KOPT-K1 (cell line): ENCODE measurements around the gene SCGB1D1.

Experiments
- H3K27ac ChIP-seq: fragments of 200-600 bp; sonication (generic); 2 replicates; pipeline ENCODE4 v1.5.1; 2016; ENCODE audit warnings: antibody characterized with exemption, mild to moderate bottlenecking, low read depth, low read length; ENCODE audit not compliant: poor library complexity, severe bottlenecking
- H3K36me3 ChIP-seq: fragments of 200-600 bp; sonication (generic); 2 replicates; pipeline ENCODE4 v1.5.1; 2017; ENCODE audit warnings: antibody characterized with exemption, mild to moderate bottlenecking, low read length, moderate library complexity; ENCODE audit not compliant: insufficient read depth
- H3K9me3 ChIP-seq: fragments of 200-600 bp; sonication (generic); 2 replicates; pipeline ENCODE4 v1.5.1; 2017; ENCODE audit warnings: antibody characterized with exemption, low read length, mild to moderate bottlenecking; ENCODE audit not compliant: insufficient read depth, poor library complexity, severe bottlenecking

SCGB1D1 gene, protein sequence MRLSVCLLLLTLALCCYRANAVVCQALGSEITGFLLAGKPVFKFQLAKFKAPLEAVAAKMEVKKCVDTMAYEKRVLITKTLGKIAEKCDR

GRCh38 chr11:62190011-62190410 lies at the start of gene SCGB1D1:
SCGB1D1 (plus strand) TSS chr11:62190216; CDS start chr11:62190285, 69 bp downstream.
- H3K9me3 ChIP-seq: no peaks in the 10 kb centered on the region
- no peaks in the 10 kb centered on the region for H3K36me3 ChIP-seq
- no peak within 1 kb of the TSS for H3K27ac ChIP-seq

- Histone ChIP-seq H3K27ac (no peak overlapping the region), H3K36me3 (peaks cover 100% of the 10 kb centered on the region), H3K9me3 (no peaks in the 10 kb centered on the region)
These were observed 49.5 kb upstream of the SCGB1D1 start for GRCh38 chr11:62140304-62141110.

DNA sequence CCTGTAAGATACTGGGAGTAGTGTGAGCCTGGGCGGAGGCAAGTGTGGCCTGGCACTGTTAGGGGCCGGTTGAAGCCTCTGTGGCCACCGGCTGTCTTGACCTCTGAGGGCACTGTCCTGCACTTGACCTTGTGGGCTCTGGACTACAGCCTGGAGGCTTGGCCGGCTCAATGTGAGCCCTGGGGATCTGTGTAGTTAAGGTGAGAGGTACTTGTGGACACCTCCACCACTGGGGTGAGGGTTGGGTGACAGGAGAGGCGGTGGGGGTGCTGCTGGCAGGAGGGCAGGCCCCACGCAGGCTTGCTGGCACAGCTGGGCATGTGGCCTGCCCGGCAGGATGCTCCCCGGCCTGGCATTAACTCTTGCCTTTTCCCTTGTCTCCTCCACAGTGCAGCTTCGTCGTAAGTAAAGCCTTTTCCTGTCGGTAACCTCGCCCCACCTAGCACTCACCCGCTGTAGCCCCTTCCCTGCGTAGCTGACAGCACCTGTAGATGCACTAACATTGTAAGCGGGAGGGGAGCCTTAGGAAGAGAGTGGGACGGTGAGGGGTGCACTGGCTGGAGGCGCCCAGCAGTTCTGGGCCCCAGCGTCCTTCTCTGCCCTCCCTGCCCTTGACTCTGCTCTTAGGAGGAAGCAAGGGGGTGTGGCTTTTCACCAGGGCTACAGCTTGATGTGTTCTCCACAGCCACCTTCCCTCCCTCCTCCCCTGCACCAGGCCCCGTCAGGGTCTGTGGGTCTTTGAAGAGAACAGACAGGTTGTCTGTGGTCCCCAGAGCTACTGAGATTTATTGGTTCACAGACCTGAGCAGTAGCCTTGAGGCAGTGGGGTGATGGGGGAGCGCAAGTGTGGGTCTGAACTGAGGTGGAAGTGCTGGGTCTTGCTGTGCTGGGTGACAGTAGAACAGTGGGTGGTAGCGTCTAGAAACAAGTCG lies 48.6 kb upstream of the SCGB1D1 start:
- H3K9me3 ChIP-seq: no peaks in the 10 kb centered on the region
- H3K36me3 ChIP-seq: peaks cover 100% of the 10 kb centered on the region
- H3K27ac ChIP-seq: no peak overlapping the region

- peaks cover 100% of the 10 kb centered on the region for H3K36me3 ChIP-seq
- H3K9me3 ChIP-seq: no peaks in the 10 kb centered on the region
- no peak overlapping the region for H3K27ac ChIP-seq
These were observed 48.0 kb upstream of the SCGB1D1 start for GRCh38 chr11:62142043-62142375.

DNA sequence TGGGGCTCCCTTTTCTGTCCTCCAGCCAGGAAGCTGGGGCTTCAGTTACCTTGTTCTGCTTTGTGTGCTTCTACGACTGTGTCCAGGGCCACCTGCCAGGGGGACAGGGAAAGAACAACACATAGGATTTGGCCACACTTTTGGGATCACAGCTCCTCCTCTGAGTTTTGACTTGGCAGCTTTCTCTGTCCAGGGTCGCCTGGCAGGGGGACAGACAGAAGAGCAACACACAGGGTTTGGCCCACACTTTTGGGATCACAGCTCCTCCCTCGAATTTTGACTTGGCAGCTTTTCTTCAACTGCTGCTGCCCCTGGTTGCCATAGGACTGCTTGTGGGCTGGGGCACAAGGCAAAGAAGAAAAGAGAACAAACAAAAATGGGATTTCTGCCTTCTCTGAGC lies 47.1 kb upstream of the SCGB1D1 start:
- H3K9me3 ChIP-seq: no peaks in the 10 kb centered on the region
- H3K36me3 ChIP-seq: peaks cover 100% of the 10 kb centered on the region
- no peak overlapping the region for H3K27ac ChIP-seq

DNA sequence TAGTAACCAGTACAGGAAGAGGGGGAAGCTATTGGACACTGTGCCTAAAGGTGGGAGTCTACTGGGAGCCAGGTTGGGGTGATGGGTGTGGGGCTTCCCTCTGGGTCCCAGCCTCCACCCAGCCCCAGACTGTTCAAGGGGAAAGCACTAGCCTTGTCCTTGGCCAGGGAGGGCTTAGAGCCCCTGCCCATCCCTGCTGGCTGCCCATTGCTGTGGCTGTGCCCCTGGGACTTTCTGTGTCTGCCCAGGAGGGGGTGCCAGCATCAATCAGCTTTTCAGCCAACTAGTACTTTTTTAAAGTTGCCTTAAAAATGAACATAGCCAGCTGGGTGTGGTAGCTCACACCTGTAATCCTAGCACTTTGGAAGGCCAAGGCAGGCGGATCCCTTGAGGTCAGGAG lies 46.3 kb upstream of the SCGB1D1 start:
- H3K9me3 ChIP-seq: no peaks in the 10 kb centered on the region
- H3K36me3 ChIP-seq: peaks cover 100% of the 10 kb centered on the region
- no peak overlapping the region for H3K27ac ChIP-seq

DNA sequence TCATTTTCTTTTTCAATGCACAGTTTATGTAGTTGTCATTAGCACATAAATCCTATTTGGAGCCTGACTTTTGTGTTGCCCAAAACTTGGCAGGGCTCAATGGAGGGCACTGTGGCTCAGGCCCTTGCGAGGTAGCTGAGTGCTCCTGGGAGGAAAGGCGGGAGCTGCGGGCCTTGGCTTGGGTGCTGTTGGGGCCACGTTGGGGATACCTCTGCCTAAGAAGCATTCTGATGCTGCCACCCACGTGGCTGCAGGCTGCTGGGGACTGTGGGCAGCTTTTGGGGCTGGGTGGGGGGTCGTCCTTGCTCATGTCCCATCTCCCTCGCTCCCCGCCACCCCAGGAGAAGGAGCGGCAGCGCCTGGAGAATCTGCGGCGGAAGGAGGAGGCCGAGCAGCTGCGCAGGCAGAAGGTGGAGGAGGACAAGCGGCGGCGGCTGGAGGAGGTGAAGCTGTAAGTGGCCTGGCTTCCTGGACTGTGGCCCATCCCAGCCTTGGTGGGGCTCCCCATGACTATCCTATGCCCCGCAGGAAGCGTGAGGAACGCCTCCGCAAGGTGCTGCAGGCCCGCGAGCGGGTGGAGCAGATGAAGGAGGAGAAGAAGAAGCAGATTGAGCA lies 45.3 kb upstream of the SCGB1D1 start:
- Histone ChIP-seq H3K27ac (no peak overlapping the region), H3K9me3 (no peaks in the 10 kb centered on the region), H3K36me3 (peaks cover 100% of the 10 kb centered on the region)

DNA sequence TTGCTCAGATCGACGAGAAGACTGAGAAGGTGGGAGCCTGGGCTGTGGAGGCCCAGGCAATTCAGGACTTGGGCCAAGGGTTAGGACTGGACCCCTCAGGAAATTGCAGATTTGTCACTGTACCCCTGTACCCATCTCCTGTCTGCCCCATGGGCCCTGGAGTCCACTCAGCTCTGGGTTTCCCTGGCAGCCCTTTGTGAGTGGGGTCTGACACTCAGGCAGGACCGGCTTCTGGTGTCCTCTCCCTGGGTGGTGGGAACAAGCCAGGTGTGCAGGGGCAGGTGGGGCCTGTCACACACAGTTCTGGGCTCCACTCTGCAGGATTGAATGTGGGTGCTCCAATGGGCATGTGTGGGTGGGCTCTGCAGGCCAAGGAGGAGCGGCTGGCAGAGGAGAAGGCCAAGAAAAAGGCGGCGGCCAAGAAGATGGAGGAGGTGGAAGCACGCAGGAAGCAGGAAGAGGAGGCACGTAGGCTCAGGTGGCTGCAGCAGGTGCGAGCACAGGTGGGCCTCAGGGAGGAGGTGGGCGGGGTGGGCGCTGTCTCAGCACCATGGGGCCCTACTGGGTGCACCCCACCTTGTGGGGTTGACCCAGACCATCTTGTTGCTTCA lies 44.6 kb upstream of the SCGB1D1 start:
- Histone ChIP-seq H3K27ac (no peak overlapping the region), H3K36me3 (peaks cover 100% of the 10 kb centered on the region), H3K9me3 (no peaks in the 10 kb centered on the region)

- Histone ChIP-seq H3K9me3 (no peaks in the 10 kb centered on the region), H3K27ac (no peak overlapping the region), H3K36me3 (peaks cover 100% of the 10 kb centered on the region)
These were observed 43.4 kb upstream of the SCGB1D1 start for GRCh38 chr11:62146476-62147200.

- peaks cover 99% of the 10 kb centered on the region for H3K36me3 ChIP-seq
- no peaks in the 10 kb centered on the region for H3K9me3 ChIP-seq
- no peak overlapping the region for H3K27ac ChIP-seq
These were observed 42.5 kb upstream of the SCGB1D1 start for GRCh38 chr11:62147545-62147944.

DNA sequence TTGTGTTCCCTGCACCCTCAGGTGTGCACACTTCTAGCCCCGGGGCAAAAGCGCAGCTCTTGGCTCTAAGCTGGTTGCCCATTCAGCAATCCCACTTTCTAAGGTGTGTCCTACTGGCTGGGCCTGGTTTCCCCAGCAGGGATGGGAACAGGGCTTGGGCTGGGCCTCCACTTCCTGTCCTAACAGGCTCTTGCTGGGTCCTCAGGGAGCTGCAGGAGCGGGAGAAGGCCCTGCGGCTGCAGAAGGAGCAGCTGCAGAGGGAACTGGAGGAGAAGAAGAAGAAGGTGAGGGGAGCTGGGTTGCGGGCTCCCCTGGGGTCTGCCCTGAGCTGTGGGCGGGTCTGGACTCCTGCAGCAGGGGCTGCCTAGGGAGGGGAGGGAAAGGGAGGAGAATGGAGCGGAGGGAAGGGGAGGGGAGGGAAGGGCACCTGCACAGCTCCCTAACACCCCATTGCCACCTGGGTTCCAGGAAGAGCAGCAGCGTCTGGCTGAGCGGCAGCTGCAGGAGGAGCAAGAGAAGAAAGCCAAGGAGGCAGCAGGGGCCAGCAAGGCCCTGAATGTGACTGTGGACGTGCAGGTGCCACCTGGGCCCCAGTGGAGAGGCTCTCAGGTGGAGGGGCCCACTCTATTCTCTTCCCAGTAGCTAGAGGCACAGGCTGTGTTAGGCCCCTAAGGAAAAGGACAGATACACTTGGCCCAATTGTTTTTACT lies 41.6 kb upstream of the SCGB1D1 start:
- Histone ChIP-seq H3K27ac (no peak overlapping the region), H3K36me3 (peaks cover 99% of the 10 kb centered on the region), H3K9me3 (no peaks in the 10 kb centered on the region)

GRCh38 chr11:62149986-62150886 lies 39.8 kb upstream of the SCGB1D1 start:
- Histone ChIP-seq H3K9me3 (no peaks in the 10 kb centered on the region), H3K36me3 (peaks cover 98% of the 10 kb centered on the region), H3K27ac (no peak overlapping the region)
